ENCODE measurements around the gene HES1.

HES1 gene

DNA sequence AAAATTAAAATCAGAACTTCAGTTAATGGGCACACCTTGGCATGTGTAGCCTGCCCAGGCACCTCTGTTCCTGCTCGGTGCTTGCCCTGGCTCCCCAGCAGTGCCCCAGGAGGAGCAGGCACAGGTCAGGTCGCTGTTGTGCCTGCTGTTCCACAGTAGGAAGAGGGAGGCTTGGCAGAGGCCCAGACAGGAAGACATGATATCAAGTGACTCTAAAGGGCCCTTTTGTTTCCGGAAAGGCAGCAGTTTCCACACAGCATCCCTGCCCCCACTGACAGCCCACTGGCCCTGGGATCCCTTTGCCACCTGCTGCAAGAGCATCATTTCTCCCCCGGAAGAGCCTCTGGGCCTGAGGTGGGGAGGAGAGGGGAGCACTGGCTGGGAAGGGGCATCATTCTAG lies 40.5 kb upstream of the HES1 start:
- H3K9me3 ChIP-seq (ENCODE audit: insufficient read depth, low read length), result no peaks in the 10 kb centered on the region
- H3K27me3 ChIP-seq (ENCODE audit: low read length), result no peaks in the 10 kb centered on the region
- no peak for TF ChIP-seq EZH2phosphoT487 (conservative IDR thresholded peaks at IDR 0.05; ENCODE audit: low read length)
- TF ChIP-seq, protein P1, sequence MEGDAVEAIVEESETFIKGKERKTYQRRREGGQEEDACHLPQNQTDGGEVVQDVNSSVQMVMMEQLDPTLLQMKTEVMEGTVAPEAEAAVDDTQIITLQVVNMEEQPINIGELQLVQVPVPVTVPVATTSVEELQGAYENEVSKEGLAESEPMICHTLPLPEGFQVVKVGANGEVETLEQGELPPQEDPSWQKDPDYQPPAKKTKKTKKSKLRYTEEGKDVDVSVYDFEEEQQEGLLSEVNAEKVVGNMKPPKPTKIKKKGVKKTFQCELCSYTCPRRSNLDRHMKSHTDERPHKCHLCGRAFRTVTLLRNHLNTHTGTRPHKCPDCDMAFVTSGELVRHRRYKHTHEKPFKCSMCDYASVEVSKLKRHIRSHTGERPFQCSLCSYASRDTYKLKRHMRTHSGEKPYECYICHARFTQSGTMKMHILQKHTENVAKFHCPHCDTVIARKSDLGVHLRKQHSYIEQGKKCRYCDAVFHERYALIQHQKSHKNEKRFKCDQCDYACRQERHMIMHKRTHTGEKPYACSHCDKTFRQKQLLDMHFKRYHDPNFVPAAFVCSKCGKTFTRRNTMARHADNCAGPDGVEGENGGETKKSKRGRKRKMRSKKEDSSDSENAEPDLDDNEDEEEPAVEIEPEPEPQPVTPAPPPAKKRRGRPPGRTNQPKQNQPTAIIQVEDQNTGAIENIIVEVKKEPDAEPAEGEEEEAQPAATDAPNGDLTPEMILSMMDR (IDR thresholded peaks at IDR 0.05; ENCODE audit: insufficient read depth, low read length, poor library complexity, severe bottlenecking), result no peak
- no peak overlapping the region for H3K27ac ChIP-seq (ENCODE audit: low read depth, low read length)
- H2AFZ ChIP-seq (ENCODE audit: low read depth, low read length, severe bottlenecking), result no peak overlapping the region
- no peak overlapping the region for H3K4me3 ChIP-seq (ENCODE audit: insufficient read depth, low read length, poor library complexity, severe bottlenecking)
- no peak overlapping the region for H3K9ac ChIP-seq (ENCODE audit: low read length)
- no peak overlapping the region for H3K4me2 ChIP-seq (ENCODE audit: low read depth, low read length, poor library complexity, severe bottlenecking)
- peaks cover 3% of the 10 kb centered on the region; the same call in 1 of the 2 replicates for H3F3A ChIP-seq (ENCODE audit: insufficient read depth)
- no peaks in the 10 kb centered on the region for H3K9me2 ChIP-seq (replicated peaks; ENCODE audit: insufficient read depth, low read length)
- no peaks in the 10 kb centered on the region for H3K79me2 ChIP-seq (ENCODE audit: insufficient read depth, low read length)
- H3K36me3 ChIP-seq (ENCODE audit: low read length), result no peaks in the 10 kb centered on the region
- no peaks in the 10 kb centered on the region for H4K20me1 ChIP-seq (ENCODE audit: low read depth, low read length)

DNA sequence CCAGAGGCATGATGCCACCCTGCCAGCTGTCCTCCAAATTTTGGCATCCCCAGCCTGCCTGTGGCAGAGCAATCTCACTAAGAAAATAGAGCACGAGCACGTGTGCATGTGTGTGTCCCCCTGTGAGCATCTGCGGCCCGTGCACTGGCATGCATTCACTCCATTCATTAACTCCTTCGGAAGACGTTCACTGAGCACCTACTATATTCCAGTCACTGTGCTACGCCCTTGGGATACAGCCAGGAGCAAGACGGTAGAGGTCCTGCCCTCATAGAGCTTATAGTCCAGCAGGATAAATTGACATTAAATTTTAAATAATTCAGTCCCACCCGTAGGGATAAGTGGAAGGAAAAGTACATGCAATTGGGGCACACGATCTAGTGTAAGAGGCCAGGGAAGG lies 40.0 kb upstream of the HES1 start:
- Histone ChIP-seq H4K20me1 (ENCODE audit: low read depth, low read length) (no peaks in the 10 kb centered on the region), H3K36me3 (ENCODE audit: low read length) (no peaks in the 10 kb centered on the region), H3K9me2 (replicated peaks; ENCODE audit: insufficient read depth, low read length) (no peaks in the 10 kb centered on the region), H3K9me3 (ENCODE audit: insufficient read depth, low read length) (no peaks in the 10 kb centered on the region), H2AFZ (ENCODE audit: low read depth, low read length, severe bottlenecking) (no peak overlapping the region), H3K4me3 (ENCODE audit: insufficient read depth, low read length, poor library complexity, severe bottlenecking) (no peak overlapping the region), H3K9ac (ENCODE audit: low read length) (no peak overlapping the region), H3K27me3 (ENCODE audit: low read length) (no peaks in the 10 kb centered on the region), H3K79me2 (ENCODE audit: insufficient read depth, low read length) (no peaks in the 10 kb centered on the region), H3F3A (ENCODE audit: insufficient read depth) (peaks cover 7% of the 10 kb centered on the region; the same call in 1 of the 2 replicates), H3K27ac (ENCODE audit: low read depth, low read length) (no peak overlapping the region), H3K4me2 (ENCODE audit: low read depth, low read length, poor library complexity, severe bottlenecking) (no peak overlapping the region)
- TF ChIP-seq, protein P1 (IDR thresholded peaks at IDR 0.05; ENCODE audit: insufficient read depth, low read length, poor library complexity, severe bottlenecking), result no peak
- no peak for TF ChIP-seq EZH2phosphoT487 (conservative IDR thresholded peaks at IDR 0.05; ENCODE audit: low read length)

DNA sequence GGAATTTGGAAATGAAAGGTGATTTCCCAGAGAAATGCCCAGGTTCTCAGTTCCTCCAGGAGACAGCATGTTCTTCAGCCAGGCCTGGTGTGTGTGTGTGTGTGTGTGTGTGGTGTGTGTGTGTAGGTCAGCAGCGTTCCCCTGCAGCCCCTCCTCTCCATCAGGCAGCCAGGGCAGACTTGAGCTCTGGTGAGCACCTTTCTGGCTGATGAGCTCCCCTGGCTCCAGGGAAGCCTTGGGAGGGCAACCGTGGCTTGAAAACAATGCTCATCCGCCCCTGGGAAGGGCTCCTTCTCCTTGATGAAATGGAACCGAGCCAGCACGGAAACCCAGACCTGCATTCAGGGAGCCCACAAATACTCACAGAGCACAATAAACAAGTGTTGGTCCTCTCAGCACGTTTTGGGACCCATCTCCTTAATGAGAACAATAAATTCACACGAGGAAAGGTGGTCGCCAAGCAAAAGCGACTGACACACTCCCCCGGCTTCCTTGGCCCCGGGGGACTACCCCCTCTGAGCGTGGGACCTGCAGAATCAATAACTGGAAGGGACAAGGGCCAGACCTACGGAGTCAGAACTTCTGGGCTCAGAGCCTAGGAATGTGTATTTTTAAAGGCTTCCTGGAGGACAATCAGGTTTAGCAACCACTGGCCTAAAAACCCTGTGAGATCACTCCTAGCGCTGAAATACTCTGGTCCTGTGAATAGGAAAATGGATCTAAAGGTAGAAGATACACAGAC lies 38.6 kb upstream of the HES1 start:
- no peak overlapping the region for H3K4me2 ChIP-seq (ENCODE audit: low read depth, low read length, poor library complexity, severe bottlenecking)

More for the DNA sequence above, 38.6 kb upstream of the HES1 start:
- H3K36me3 ChIP-seq (ENCODE audit: low read length), result no peaks in the 10 kb centered on the region
- H3F3A ChIP-seq (ENCODE audit: insufficient read depth), result peaks cover 15% of the 10 kb centered on the region
- H3K9me3 ChIP-seq (ENCODE audit: insufficient read depth, low read length), result no peaks in the 10 kb centered on the region
- no peak overlapping the region for H3K4me3 ChIP-seq (ENCODE audit: insufficient read depth, low read length, poor library complexity, severe bottlenecking)
- H3K27ac ChIP-seq (ENCODE audit: low read depth, low read length), result no peak overlapping the region
- H4K20me1 ChIP-seq (ENCODE audit: low read depth, low read length), result no peaks in the 10 kb centered on the region
- no peak overlapping the region for H3K9ac ChIP-seq (ENCODE audit: low read length)
- H3K79me2 ChIP-seq (ENCODE audit: insufficient read depth, low read length), result no peaks in the 10 kb centered on the region
- TF ChIP-seq, protein P1 (IDR thresholded peaks at IDR 0.05; ENCODE audit: insufficient read depth, low read length, poor library complexity, severe bottlenecking), result no peak
- no peak for TF ChIP-seq EZH2phosphoT487 (conservative IDR thresholded peaks at IDR 0.05; ENCODE audit: low read length)
- H3K27me3 ChIP-seq (ENCODE audit: low read length), result no peaks in the 10 kb centered on the region
- no peak overlapping the region for H2AFZ ChIP-seq (ENCODE audit: low read depth, low read length, severe bottlenecking)
- H3K9me2 ChIP-seq (replicated peaks; ENCODE audit: insufficient read depth, low read length), result no peaks in the 10 kb centered on the region

Data from SU-DHL-6 (cell line).